ENCODE data around the gene RNF166. TPM values are rescaled to one million over a fixed set of nuclear protein-coding genes. Genes with fewer than 3 reads are reported as not detected.

The RNF166 gene
- total RNA-seq, 1 experiment from 2014 or later = 26.5 TPM

GRCh38 chr16:88735616-88736015 is 29.4 kb upstream of the RNF166 start:
- Histone ChIP-seq H3K79me1 (ENCODE audit: insufficient read depth, low read depth, low read length, poor library complexity, severe bottlenecking) (no peaks in the 10 kb centered on the region), H4K20me1 (ENCODE audit: control insufficient read depth, insufficient read depth, insufficient read length) (no peaks in the 10 kb centered on the region), H2AFZ (ENCODE audit: low read length) (no peak overlapping the region), H3K9me3 (ENCODE audit: control insufficient read depth, low read depth, low read length) (no peaks in the 10 kb centered on the region), H2BK12ac (ENCODE audit: insufficient read length, low read depth, low read length) (no peak overlapping the region), H3K14ac (ENCODE audit: insufficient read depth, low read length) (no peak overlapping the region), H3K9ac (ENCODE audit: extremely low read depth, insufficient read length, low read length) (no peak overlapping the region), H2AK5ac (ENCODE audit: insufficient read length, low read length) (no peak overlapping the region), H2BK20ac (ENCODE audit: low read depth, low read length, poor library complexity, severe bottlenecking) (no peak overlapping the region), H3K4me1 (ENCODE audit: insufficient read depth, low read length) (no peaks in the 10 kb centered on the region), H3K23ac (ENCODE audit: insufficient read length, low read depth, low read length) (no peak overlapping the region), H3K23me2 (ENCODE audit: insufficient read length, low read depth, low read length, poor library complexity, severe bottlenecking) (no peaks in the 10 kb centered on the region), H3K79me2 (ENCODE audit: insufficient read depth, low read length) (no peaks in the 10 kb centered on the region), H3K27ac (ENCODE audit: insufficient read length, low read depth, low read length) (no peak overlapping the region), H2BK5ac (ENCODE audit: insufficient read length, low read length) (no peak overlapping the region), H3K4me2 (ENCODE audit: insufficient read depth, insufficient read length, low read length) (no peak overlapping the region), H2BK120ac (ENCODE audit: low read depth, low read length, poor library complexity, severe bottlenecking) (no peak overlapping the region), H4K5ac (ENCODE audit: insufficient read length, low read depth, low read length) (no peak overlapping the region), H4K8ac (replicated peaks; ENCODE audit: insufficient read length, low read depth, low read length) (no peak overlapping the region), H3K4ac (ENCODE audit: low read depth, low read length) (no peak overlapping the region), H4K91ac (ENCODE audit: insufficient read length, low read depth, low read length) (no peak overlapping the region), H2BK15ac (ENCODE audit: low read depth, low read length) (no peak overlapping the region), H3K18ac (ENCODE audit: insufficient read length, low read depth, low read length) (no peak overlapping the region), H3K27me3 (ENCODE audit: insufficient read depth, low read length) (no peaks in the 10 kb centered on the region), H3T11ph (ENCODE audit: low read length) (no peak overlapping the region), H3K56ac (ENCODE audit: insufficient read length, low read depth, low read length) (no peak overlapping the region)
- no peak for TF ChIP-seq CTCF (conservative IDR thresholded peaks at IDR 0.05)
- Mint-ChIP-seq H3K36me3 (ENCODE audit: insufficient read depth in 1 of 3, low read depth in 3 of 3) (peaks cover 3 to 10% (median 8%) of the 10 kb centered on the region in 3 experiments; a peak in 6 of 7 replicates), H3K27me3 (ENCODE audit: low read depth) (no peaks in the 10 kb centered on the region; the same call in 1 of the 2 replicates), H3K4me1 (0 out of 4 replicates have a peak, but pooled peaks cover 0 to 3% of the 10 kb centered on the region in 2 experiments), H3K27ac (no peak overlapping the region), H3K4me3 (no peak overlapping the region), H3K9me3 (no peaks in the 10 kb centered on the region)
- no peak for DNase-seq
- WGBS (ENCODE audit: extremely low coverage, insufficient read length, low lambda C conversion rate) = no CpG with 5 or more reads among the region's 10 CpGs

All from H9 (cell line).